ENCODE results near the gene APOL1.

DNA sequence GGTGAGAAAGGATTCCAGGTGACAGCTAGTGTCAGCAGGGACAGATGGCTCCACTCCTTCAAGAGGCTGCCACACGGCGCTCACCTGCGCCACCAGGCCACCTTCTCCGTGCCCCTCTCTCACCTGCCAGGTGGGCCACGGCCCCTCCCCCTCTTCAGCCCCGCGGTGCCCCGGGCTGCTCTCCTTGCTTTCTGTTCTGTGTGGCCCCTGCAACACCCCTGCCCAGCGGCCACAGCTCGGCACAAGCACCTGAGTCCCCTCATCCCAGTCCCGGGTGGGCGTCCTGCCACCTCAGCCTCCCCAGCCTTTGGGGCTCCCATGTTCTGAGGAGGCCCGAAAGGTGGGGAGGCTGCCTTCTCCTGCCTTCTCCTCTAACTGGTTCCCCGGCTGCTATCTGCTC lies 46.4 kb downstream of the APOL1 start:
- TF ChIP-seq NFXL1 (CRISPR knock-in tag; IDR thresholded peaks at IDR 0.05), result no peak
- TF ChIP-seq, protein P1, sequence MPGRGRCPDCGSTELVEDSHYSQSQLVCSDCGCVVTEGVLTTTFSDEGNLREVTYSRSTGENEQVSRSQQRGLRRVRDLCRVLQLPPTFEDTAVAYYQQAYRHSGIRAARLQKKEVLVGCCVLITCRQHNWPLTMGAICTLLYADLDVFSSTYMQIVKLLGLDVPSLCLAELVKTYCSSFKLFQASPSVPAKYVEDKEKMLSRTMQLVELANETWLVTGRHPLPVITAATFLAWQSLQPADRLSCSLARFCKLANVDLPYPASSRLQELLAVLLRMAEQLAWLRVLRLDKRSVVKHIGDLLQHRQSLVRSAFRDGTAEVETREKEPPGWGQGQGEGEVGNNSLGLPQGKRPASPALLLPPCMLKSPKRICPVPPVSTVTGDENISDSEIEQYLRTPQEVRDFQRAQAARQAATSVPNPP (IDR thresholded peaks at IDR 0.05; ENCODE audit: borderline replicate concordance, insufficient read depth, insufficient read length), result no peak
- TF ChIP-seq, protein P2, sequence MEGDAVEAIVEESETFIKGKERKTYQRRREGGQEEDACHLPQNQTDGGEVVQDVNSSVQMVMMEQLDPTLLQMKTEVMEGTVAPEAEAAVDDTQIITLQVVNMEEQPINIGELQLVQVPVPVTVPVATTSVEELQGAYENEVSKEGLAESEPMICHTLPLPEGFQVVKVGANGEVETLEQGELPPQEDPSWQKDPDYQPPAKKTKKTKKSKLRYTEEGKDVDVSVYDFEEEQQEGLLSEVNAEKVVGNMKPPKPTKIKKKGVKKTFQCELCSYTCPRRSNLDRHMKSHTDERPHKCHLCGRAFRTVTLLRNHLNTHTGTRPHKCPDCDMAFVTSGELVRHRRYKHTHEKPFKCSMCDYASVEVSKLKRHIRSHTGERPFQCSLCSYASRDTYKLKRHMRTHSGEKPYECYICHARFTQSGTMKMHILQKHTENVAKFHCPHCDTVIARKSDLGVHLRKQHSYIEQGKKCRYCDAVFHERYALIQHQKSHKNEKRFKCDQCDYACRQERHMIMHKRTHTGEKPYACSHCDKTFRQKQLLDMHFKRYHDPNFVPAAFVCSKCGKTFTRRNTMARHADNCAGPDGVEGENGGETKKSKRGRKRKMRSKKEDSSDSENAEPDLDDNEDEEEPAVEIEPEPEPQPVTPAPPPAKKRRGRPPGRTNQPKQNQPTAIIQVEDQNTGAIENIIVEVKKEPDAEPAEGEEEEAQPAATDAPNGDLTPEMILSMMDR (IDR thresholded peaks at IDR 0.05 in 2 of 3, conservative IDR thresholded peaks at IDR 0.05 in 1 of 3; ENCODE audit: insufficient read depth in 2 of 3, low read depth in 1 of 3, low read length in 3 of 3), result no peak
- no peak for TF ChIP-seq SMC3 (conservative IDR thresholded peaks at IDR 0.05; ENCODE audit: insufficient read depth, low read depth, low read length)
- no peak for TF ChIP-seq TCF3 (CRISPR knock-in tag; IDR thresholded peaks at IDR 0.05)
- TF ChIP-seq, protein P3, sequence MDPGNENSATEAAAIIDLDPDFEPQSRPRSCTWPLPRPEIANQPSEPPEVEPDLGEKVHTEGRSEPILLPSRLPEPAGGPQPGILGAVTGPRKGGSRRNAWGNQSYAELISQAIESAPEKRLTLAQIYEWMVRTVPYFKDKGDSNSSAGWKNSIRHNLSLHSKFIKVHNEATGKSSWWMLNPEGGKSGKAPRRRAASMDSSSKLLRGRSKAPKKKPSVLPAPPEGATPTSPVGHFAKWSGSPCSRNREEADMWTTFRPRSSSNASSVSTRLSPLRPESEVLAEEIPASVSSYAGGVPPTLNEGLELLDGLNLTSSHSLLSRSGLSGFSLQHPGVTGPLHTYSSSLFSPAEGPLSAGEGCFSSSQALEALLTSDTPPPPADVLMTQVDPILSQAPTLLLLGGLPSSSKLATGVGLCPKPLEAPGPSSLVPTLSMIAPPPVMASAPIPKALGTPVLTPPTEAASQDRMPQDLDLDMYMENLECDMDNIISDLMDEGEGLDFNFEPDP (CRISPR knock-in tag; IDR thresholded peaks at IDR 0.05), result no peak
- no peak for TF ChIP-seq NCOR1 (IDR thresholded peaks at IDR 0.05)
- no peak for TF ChIP-seq SREBF2 (CRISPR knock-in tag; IDR thresholded peaks at IDR 0.05)
- no peak for TF ChIP-seq FIP1L1 (IDR thresholded peaks at IDR 0.05; ENCODE audit: low read depth, low read length, poor library complexity, severe bottlenecking)

Data from K562 (cell line).